Measurements from ENCODE around the gene CPED1. TPM values are rescaled to one million over a fixed set of nuclear protein-coding genes. Genes with fewer than 3 reads are reported as not detected.

CPED1 gene
- 0.27 and 3.4 TPM in 2 replicates for total RNA-seq

DNA sequence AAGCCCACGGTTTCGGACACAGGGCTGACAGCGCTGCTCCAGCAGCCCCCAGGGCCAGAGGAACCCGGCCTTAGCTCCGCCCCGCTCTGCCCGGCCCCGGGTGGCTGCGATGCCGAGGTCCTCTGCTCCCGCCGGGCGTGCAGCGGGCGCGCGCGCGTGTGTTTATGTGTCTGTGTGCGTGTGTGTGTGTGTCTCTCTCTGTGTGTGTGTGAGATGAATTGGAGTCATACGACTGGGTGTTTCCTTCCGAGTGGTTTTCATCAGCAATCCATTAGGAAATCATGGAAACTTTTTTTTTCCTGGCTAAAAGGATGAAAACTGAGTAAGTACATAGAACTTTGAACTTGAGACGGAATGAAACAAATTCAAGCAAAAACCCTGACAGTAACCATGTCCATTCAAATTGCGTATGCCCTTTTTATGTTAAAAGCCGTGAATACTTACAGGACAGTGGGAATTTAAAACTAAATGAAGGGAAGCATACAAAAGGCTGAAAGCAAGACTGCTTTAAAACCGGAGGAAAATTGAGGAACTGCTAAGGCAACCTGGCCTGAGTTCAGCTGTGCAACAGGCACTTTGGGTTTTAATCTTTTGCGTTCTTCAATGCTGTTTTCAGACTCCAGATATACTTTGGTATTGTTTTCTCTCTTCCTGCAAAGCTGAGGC is at the start of gene CPED1:
TSS of gene CPED1 (plus strand) at position 121 of the 666 bp plus-strand sequence. CDS start 911 bp downstream, outside the sequence.

DNA sequence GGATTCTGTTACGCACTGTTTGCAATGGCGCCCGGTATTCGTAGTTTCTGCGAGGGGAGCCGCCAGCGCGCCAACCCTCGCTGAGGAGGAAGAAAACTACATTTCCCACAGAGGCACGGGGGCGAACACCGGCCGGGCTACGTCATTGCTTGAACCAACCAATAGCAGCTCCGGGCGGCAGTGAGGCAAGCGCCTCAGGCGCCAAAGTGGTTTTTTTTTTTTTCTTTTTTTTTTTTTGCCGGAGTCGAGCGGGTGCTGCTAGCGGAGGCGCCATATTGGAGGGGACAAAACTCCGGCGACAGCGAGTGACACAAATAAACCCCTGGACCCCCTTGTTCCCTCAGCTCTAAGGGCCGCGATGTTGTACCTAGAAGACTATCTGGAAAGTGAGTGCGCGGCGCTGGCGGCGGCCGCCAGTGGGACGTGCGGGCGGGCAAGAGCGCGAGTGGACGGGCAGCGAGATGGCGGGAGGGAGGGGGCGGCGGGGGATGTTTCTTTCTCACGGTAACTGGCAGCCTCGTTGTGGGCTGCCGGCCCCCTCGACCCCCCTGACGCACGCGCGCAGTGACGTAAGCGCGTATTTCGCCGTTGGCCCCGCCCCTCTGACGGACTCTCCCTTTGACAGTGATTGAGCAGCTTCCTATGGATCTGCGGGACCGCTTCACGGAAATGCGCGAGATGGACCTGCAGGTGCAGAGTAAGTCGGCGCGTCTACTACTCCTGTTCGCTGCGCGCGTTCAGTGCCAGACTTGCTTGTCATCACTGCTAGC is 37.8 kb upstream of the CPED1 start, which contains the start of gene ING3:
TSS of gene ING3 (plus strand) at position 239 of the 770 bp plus-strand sequence. CDS start at position 359, 120 bp downstream.

DNA sequence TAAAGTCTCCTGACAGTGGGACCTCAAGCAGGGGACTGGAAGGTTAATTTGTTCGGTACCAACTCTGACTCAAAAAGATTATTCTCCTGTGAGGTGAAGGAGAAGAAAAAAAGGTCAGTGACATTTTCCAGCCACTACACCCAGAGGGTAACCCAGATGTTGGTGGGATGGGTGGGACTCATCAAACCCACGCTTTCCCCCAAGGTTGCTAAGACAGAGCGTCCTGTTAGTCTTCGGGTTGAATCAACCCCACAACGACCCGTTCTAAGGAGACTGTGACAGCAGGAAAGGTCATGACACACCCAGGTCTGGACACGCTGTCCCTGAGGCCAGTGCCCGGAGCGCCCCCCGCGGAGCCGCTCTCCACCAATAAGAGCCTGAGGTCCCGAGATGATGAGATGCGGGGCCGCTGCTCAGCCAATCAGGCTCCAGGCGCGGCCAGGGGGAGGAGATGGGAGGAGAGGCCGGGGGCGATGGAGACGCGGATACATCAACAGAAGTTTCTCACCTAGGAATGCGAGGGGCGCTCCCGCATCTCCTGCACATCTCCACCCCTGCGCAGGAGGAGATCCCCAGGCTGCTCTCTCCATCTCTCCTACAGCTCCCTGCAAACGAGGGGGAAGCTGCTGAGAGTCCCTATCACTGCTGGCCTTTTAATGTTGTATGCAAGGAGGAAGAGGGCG is 340.1 kb downstream of the CPED1 start, which contains the start of gene WNT16:
TSS of gene WNT16 (plus strand) at position 493 of the 683 bp plus-strand sequence. CDS start 293 bp downstream, outside the sequence.

Other genes starting within 250 kb of the CPED1 start
- 10.7 and 21.1 TPM in 2 replicates for gene TSPAN12, start 130.6 kb upstream of the CPED1 start, total RNA-seq
- gene ING3, start 37.9 kb upstream of the CPED1 start, total RNA-seq: 13.7 and 13.9 TPM in 2 replicates

All from endothelial cell of coronary artery (primary cell).